Endodermal cell (in vitro differentiated cells): ENCODE results near the gene GINS3. TPM values are rescaled to one million over a fixed set of nuclear protein-coding genes. Genes with fewer than 3 reads are reported as not detected.

ENCODE experiments used
- DNase-seq: peaks from one replicate; pipeline ENCODE4 v3.0.0-alpha.2; 2017
- H3K27ac ChIP-seq: 2 replicates; pipeline ENCODE4 v1.5.1; 2013; ENCODE audit warnings: mild to moderate bottlenecking, low read depth, low read length, moderate library complexity
- H3K27me3 ChIP-seq: 2 replicates; pipeline ENCODE4 v1.6.1; 2013; ENCODE audit warnings: mild to moderate bottlenecking, low read length, moderate library complexity; ENCODE audit not compliant: insufficient read depth, control insufficient read depth, poor library complexity, severe bottlenecking
- H3K36me3 ChIP-seq: 2 replicates; pipeline ENCODE4 v1.7.0; 2013; ENCODE audit warnings: mild to moderate bottlenecking, low read length, moderate library complexity; ENCODE audit not compliant: control insufficient read depth, insufficient read depth
- H3K4me1 ChIP-seq: one replicate; pipeline ENCODE4 v1.7.0; 2013; ENCODE audit warnings: low read length; ENCODE audit not compliant: control insufficient read depth, insufficient read depth
- H3K4me3 ChIP-seq: 2 replicates; pipeline ENCODE4 v1.5.1; 2013; ENCODE audit warnings: mild to moderate bottlenecking, low read length, moderate library complexity
- H3K9ac ChIP-seq: 2 replicates; pipeline ENCODE4 v1.6.1; 2013; ENCODE audit warnings: mild to moderate bottlenecking, low read length, moderate library complexity; ENCODE audit not compliant: poor library complexity, severe bottlenecking; ENCODE audit errors: extremely low read depth
- H3K9me3 ChIP-seq: 2 replicates; pipeline ENCODE4 v1.6.1; 2013; ENCODE audit warnings: mild to moderate bottlenecking, low read length, moderate library complexity; ENCODE audit not compliant: control insufficient read depth
- H3K27ac Mint-ChIP-seq: 2 replicates; pipeline ENCODE4 v1.8.0; 2020; ENCODE audit warnings: mixed read lengths
- H3K27me3 Mint-ChIP-seq: 2 replicates; pipeline ENCODE4 v1.8.0; 2021; ENCODE audit warnings: mild to moderate bottlenecking, mixed read lengths; ENCODE audit not compliant: insufficient read depth
- H3K36me3 Mint-ChIP-seq: 2 replicates; pipeline ENCODE4 v1.8.0; 2020; ENCODE audit warnings: low read depth, mixed read lengths
- H3K4me1 Mint-ChIP-seq: 2 replicates; pipeline ENCODE4 v1.8.0; 2020; ENCODE audit warnings: mixed read lengths
- H3K4me3 Mint-ChIP-seq: 2 replicates; pipeline ENCODE4 v1.8.0; 2020; ENCODE audit warnings: mild to moderate bottlenecking, moderate library complexity, mixed read lengths
- H3K9me3 Mint-ChIP-seq: 2 replicates; pipeline ENCODE4 v1.8.0; 2020; ENCODE audit warnings: mild to moderate bottlenecking, mixed read lengths
- WGBS, 2 experiments: methylation state at CpG; one replicate each; pipeline versions ENCODE4 v1.1.5 to v1.1.7; 2013; ENCODE audit warnings: missing lambda C conversion rate in 2 of 2, mixed read lengths in 1 of 2; ENCODE audit not compliant: insufficient coverage in 1 of 2, insufficient read length in 1 of 2; 5-methylcytosine and 5-hydroxymethylcytosine counted together
- total RNA-seq, 2 donors: library from RNA; stranded (reverse); fragmentation: NEBNext Ultra II Directional in 1 of 2; extraction: Animal tissue kit (Norgen Biotek cat#: 25700) in 1 of 2; gene quantifications; 2 replicates in 1 of 2; 3 replicates in 1 of 2; pipeline ENCODE4 v1.2.1, GENCODE V29; 2021
- TF ChIP-seq, protein P1 (sequence below): fragments of 200-600 bp; sonication (generic); conservative IDR thresholded peaks from 2 replicates; pipeline ENCODE4 v1.5.0; 2021; ENCODE audit warnings: antibody characterized with exemption, mild to moderate bottlenecking

The GINS3 gene
- total RNA-seq, 2 donors from 2014 or later: 10.5 to 14.7 TPM

DNA sequence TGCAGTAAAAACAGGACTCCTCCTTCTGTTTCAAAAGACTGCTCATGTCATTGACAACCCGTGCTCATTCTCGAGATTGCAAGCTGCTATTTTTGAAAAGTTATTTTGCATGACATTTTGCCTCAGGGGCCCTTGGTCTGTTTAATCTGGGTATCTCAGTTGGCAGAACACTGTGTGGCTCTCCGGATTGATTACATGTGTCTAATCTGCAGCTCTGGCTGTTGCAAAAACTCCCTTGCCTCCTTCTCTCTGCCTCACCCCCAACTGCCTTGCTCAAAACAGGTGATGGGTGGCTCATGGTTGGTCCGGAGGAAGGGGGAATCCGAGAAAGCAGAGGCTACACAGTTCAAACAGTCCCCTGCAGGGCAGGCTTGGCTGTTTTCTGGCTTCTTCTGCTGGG, 25.3 kb downstream of the GINS3 start:
- no peak for DNase-seq
- 90 to 100% methylated on average over 1 to 5 of the region's 5 CpGs for WGBS, 2 experiments
- no peak overlapping the region for H3K27ac ChIP-seq
- H3K4me1 Mint-ChIP-seq: peaks cover 30% of the 10 kb centered on the region
- H3K4me1 ChIP-seq: peaks cover 4% of the 10 kb centered on the region
- H3K27me3 Mint-ChIP-seq: no peaks in the 10 kb centered on the region
- H3K27ac Mint-ChIP-seq: no peak overlapping the region
- no peak overlapping the region for H3K9ac ChIP-seq
- TF ChIP-seq, protein P1, sequence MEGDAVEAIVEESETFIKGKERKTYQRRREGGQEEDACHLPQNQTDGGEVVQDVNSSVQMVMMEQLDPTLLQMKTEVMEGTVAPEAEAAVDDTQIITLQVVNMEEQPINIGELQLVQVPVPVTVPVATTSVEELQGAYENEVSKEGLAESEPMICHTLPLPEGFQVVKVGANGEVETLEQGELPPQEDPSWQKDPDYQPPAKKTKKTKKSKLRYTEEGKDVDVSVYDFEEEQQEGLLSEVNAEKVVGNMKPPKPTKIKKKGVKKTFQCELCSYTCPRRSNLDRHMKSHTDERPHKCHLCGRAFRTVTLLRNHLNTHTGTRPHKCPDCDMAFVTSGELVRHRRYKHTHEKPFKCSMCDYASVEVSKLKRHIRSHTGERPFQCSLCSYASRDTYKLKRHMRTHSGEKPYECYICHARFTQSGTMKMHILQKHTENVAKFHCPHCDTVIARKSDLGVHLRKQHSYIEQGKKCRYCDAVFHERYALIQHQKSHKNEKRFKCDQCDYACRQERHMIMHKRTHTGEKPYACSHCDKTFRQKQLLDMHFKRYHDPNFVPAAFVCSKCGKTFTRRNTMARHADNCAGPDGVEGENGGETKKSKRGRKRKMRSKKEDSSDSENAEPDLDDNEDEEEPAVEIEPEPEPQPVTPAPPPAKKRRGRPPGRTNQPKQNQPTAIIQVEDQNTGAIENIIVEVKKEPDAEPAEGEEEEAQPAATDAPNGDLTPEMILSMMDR: no peak
- H3K36me3 ChIP-seq: no peaks in the 10 kb centered on the region
- H3K27me3 ChIP-seq: no peaks in the 10 kb centered on the region
- no peak overlapping the region for H3K4me3 Mint-ChIP-seq
- H3K9me3 Mint-ChIP-seq: no peaks in the 10 kb centered on the region
- no peaks in the 10 kb centered on the region for H3K36me3 Mint-ChIP-seq
- no peak overlapping the region for H3K4me3 ChIP-seq
- no peaks in the 10 kb centered on the region for H3K9me3 ChIP-seq

DNA sequence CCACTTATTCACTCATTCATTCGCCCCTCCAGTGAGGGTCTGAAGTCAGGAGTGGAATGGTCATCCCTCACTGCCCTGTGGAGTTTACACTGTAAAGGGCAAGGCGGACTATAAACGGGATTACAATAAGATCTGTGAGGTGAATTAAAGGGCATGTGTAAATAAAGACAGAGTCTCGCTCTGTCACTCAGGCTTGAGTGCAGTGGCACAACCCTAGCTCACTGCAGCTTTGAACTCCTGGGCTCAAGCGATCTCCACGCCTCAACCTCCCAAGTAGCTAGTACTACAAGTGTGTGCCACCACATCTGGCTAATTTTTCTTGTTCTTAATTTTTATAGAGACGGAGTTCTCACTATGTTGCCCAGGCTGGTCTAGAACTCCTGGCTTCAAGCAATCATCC, 25.8 kb downstream of the GINS3 start:
- 92 to 93% methylated on average over 6 to 7 of the region's 7 CpGs for WGBS, 2 experiments
- Histone ChIP-seq H3K4me1 (peaks cover 4% of the 10 kb centered on the region), H3K27ac (no peak overlapping the region), H3K36me3 (no peaks in the 10 kb centered on the region), H3K27me3 (no peaks in the 10 kb centered on the region), H3K4me3 (no peak overlapping the region), H3K9ac (no peak overlapping the region), H3K9me3 (no peaks in the 10 kb centered on the region)
- no peaks in the 10 kb centered on the region for H3K36me3 Mint-ChIP-seq
- DNase-seq: no peak
- H3K27ac Mint-ChIP-seq: no peak overlapping the region
- H3K27me3 Mint-ChIP-seq: no peaks in the 10 kb centered on the region
- peaks cover 30% of the 10 kb centered on the region for H3K4me1 Mint-ChIP-seq
- no peaks in the 10 kb centered on the region for H3K9me3 Mint-ChIP-seq
- TF ChIP-seq, protein P1: no peak
- no peak overlapping the region for H3K4me3 Mint-ChIP-seq

DNA sequence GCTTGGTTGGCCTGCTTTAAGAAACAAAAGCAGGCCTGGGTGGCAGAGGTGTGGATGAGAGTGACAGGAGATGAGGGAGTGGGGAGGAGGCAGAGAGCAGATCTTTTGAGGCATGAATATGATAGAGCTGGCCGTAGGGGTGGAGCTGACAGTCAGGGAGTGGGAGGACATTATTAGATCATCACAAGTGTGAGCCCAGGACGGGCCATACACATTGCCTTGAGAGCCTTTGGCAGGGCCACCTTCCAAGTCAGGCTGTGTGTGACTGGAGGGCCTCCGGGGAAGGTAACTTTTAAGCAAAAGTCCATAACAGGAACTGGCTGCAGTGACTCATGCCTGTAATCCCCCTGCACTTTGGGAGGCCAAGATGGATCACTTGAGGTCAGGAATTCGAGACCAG, 26.3 kb downstream of the GINS3 start:
- H3K4me3 ChIP-seq: no peak overlapping the region
- no peak overlapping the region for H3K27ac ChIP-seq
- 67 to 76% methylated on average over 3 to 4 of the region's 4 CpGs for WGBS, 2 experiments
- DNase-seq: peak; percentile 60
- H3K4me1 ChIP-seq: peaks cover 4% of the 10 kb centered on the region
- Mint-ChIP-seq H3K9me3 (no peaks in the 10 kb centered on the region), H3K4me1 (peaks cover 30% of the 10 kb centered on the region), H3K4me3 (no peak overlapping the region), H3K27me3 (no peaks in the 10 kb centered on the region), H3K36me3 (no peaks in the 10 kb centered on the region), H3K27ac (no peak overlapping the region)
- TF ChIP-seq, protein P1: no peak
- no peaks in the 10 kb centered on the region for H3K27me3 ChIP-seq
- no peaks in the 10 kb centered on the region for H3K9me3 ChIP-seq
- no peaks in the 10 kb centered on the region for H3K36me3 ChIP-seq
- H3K9ac ChIP-seq: no peak overlapping the region
